WTC11 (cell line): ENCODE results near the gene PSTK. TPM values are rescaled to one million over a fixed set of nuclear protein-coding genes. Genes with fewer than 3 reads are reported as not detected.

Source experiments
- ATAC-seq: fragments of 200-7000 bp; cut with Tn5 transposase; 2 replicates; pipeline ENCODE4 v1.10.0; 2021; ENCODE audit warnings: mild to moderate bottlenecking, moderate library complexity
- CTCF ChIA-PET: fragments of 300-600 bp; sonication (Branson Sonifier 250); formaldehyde crosslinking; loops from one replicate; lab custom pipeline; 2021; ENCODE audit warnings: antibody characterized with exemption; lab: Charles Lee
- POLR2A ChIA-PET: fragments of 350-600 bp; sonication (Branson Sonifier 250); formaldehyde crosslinking; loops from one replicate; lab custom pipeline; 2021; ENCODE audit warnings: antibody characterized with exemption; lab: Charles Lee
- DNase-seq: peaks from one replicate; pipeline ENCODE4 v3.0.0; 2021; ENCODE audit warnings: low spot score
- H3K27ac Mint-ChIP-seq: 2 replicates; pipeline ENCODE4 v1.8.0; 2021; ENCODE audit warnings: mixed read lengths
- H3K27me3 Mint-ChIP-seq: 2 replicates; pipeline ENCODE4 v1.8.0; 2021; ENCODE audit warnings: low read depth, mild to moderate bottlenecking, moderate library complexity, mixed read lengths
- H3K36me3 Mint-ChIP-seq: 2 replicates; pipeline ENCODE4 v1.8.0; 2021; ENCODE audit warnings: mixed read lengths
- H3K4me1 Mint-ChIP-seq: 2 replicates; pipeline ENCODE4 v1.8.0; 2022; ENCODE audit warnings: mixed read lengths
- H3K4me3 Mint-ChIP-seq: 2 replicates; pipeline ENCODE4 v1.8.0; 2021; ENCODE audit warnings: mild to moderate bottlenecking, moderate library complexity, mixed read lengths
- H3K9me3 Mint-ChIP-seq: 2 replicates; pipeline ENCODE4 v1.8.0; 2021; ENCODE audit warnings: mixed read lengths
- ATF3 ChIP-seq: sonication (generic); formaldehyde crosslinking; conservative IDR thresholded peaks from 2 replicates; pipeline ENCODE4 v1.8.1; 2022; ENCODE audit warnings: mild to moderate bottlenecking, missing genetic modification reagents
- CBFB ChIP-seq: sonication (generic); formaldehyde crosslinking; IDR thresholded peaks from 2 replicates; pipeline ENCODE4 v1.8.1; 2022; ENCODE audit warnings: mild to moderate bottlenecking, low read depth, missing genetic modification reagents
- CDX4 ChIP-seq: fragments of 250-450 bp; sonication (Bioruptor Pico); IDR thresholded peaks from 2 replicates; pipeline ENCODE4 v1.9.0; 2021; ENCODE audit warnings: moderate library complexity, mild to moderate bottlenecking, inconsistent platforms, borderline replicate concordance
- CREM ChIP-seq: sonication (generic); formaldehyde crosslinking; IDR thresholded peaks from 2 replicates; pipeline ENCODE4 v1.8.1; 2022; ENCODE audit warnings: mild to moderate bottlenecking, missing genetic modification reagents, moderate library complexity
- E2F1 ChIP-seq: sonication (generic); formaldehyde crosslinking; IDR thresholded peaks from 2 replicates; pipeline ENCODE4 v1.8.0; 2022; ENCODE audit warnings: mild to moderate bottlenecking, missing genetic modification reagents
- ELF4 ChIP-seq: sonication (generic); formaldehyde crosslinking; IDR thresholded peaks from 2 replicates; pipeline ENCODE4 v1.8.1; 2022; ENCODE audit warnings: low read depth, mild to moderate bottlenecking, moderate library complexity, missing genetic modification reagents
- ESRRA ChIP-seq: sonication (generic); formaldehyde crosslinking; IDR thresholded peaks from 2 replicates; pipeline ENCODE4 v1.8.1; 2022; ENCODE audit warnings: mild to moderate bottlenecking, missing genetic modification reagents, borderline replicate concordance
- ETV6 ChIP-seq: sonication (generic); formaldehyde crosslinking; IDR thresholded peaks from 2 replicates; pipeline ENCODE4 v1.8.1; 2022; ENCODE audit warnings: mild to moderate bottlenecking, missing genetic modification reagents
- GABPB1 ChIP-seq: sonication (generic); formaldehyde crosslinking; IDR thresholded peaks from 2 replicates; pipeline ENCODE4 v1.8.1; 2023; ENCODE audit warnings: mild to moderate bottlenecking, missing genetic modification reagents
- GRHL2 ChIP-seq: fragments of 250-450 bp; sonication (Bioruptor Pico); IDR thresholded peaks from 2 replicates; pipeline ENCODE4 v1.8.0; 2022; ENCODE audit warnings: mild to moderate bottlenecking, moderate library complexity; ENCODE audit not compliant: insufficient replicate concordance, severe bottlenecking
- NFE2L1 ChIP-seq: sonication (generic); formaldehyde crosslinking; IDR thresholded peaks from 2 replicates; pipeline ENCODE4 v1.8.1; 2023; ENCODE audit warnings: missing genetic modification reagents
- NFYB ChIP-seq: sonication (generic); formaldehyde crosslinking; conservative IDR thresholded peaks from 2 replicates; pipeline ENCODE4 v1.8.0; 2022; ENCODE audit warnings: low read depth, missing genetic modification reagents
- RELA ChIP-seq: sonication (generic); formaldehyde crosslinking; IDR thresholded peaks from 2 replicates; pipeline ENCODE4 v1.8.1; 2022; ENCODE audit warnings: missing genetic modification reagents, mild to moderate bottlenecking, borderline replicate concordance
- SMAD3 ChIP-seq: sonication (generic); formaldehyde crosslinking; IDR thresholded peaks from 2 replicates; pipeline ENCODE4 v1.8.0; 2022; ENCODE audit warnings: missing genetic modification reagents, mild to moderate bottlenecking, borderline replicate concordance
- TCF7 ChIP-seq: sonication (generic); formaldehyde crosslinking; IDR thresholded peaks from 2 replicates; pipeline ENCODE4 v1.8.0; 2022; ENCODE audit warnings: mild to moderate bottlenecking, low read depth, missing genetic modification reagents, moderate library complexity
- TP53 ChIP-seq: sonication (generic); formaldehyde crosslinking; IDR thresholded peaks from 2 replicates; pipeline ENCODE4 v1.8.1; 2023; ENCODE audit warnings: mild to moderate bottlenecking, missing genetic modification reagents
- ZMAT4 ChIP-seq: fragments of 250-450 bp; sonication (Bioruptor Pico); IDR thresholded peaks from 2 replicates; pipeline ENCODE4 v1.9.0; 2021; ENCODE audit warnings: mild to moderate bottlenecking
- total RNA-seq: library from RNA; stranded (reverse); gene quantifications from 3 replicates; pipeline ENCODE4 v1.2.3, GENCODE V29; 2021

The PSTK gene
- total RNA-seq, 1 experiment from 2014 or later = 4.0 TPM

- POLR2A ChIA-PET = no interaction called here
- peaks cover 13% of the 10 kb centered on the region for H3K36me3 Mint-ChIP-seq
- peaks cover 14% of the 10 kb centered on the region for H3K9me3 Mint-ChIP-seq
Observed at GRCh38 chr10:123018531-123018930, 38.3 kb downstream of the PSTK start.

GRCh38 chr10:123019264-123019663, 39.1 kb downstream of the PSTK start:
- ATAC-seq = no peak
- Mint-ChIP-seq H3K9me3 (peaks cover 14% of the 10 kb centered on the region), H3K36me3 (peaks cover 13% of the 10 kb centered on the region), H3K4me3 (no peak overlapping the region), H3K27ac (no peak overlapping the region), H3K27me3 (peaks cover 75% of the 10 kb centered on the region), H3K4me1 (peaks cover 80% of the 10 kb centered on the region)
- CTCF ChIA-PET = interaction anchor here (1.6 to 3.5 kb wide), 3 partner anchors 8 to 39 kb away, joined by 3 to 23 read pairs (median 12); partner anchors contain the start of gene PSTK
- DNase-seq = no peak
- POLR2A ChIA-PET = no interaction called here
- TF ChIP-seq NFYB (CRISPR knock-in tag) (no peak), SMAD3 (CRISPR knock-in tag) (no peak), CREM (CRISPR knock-in tag) (no peak), ZMAT4 (CRISPR knock-in tag) (no peak)

More at GRCh38 chr10:123018531-123018930, 38.3 kb downstream of the PSTK start:
- ATAC-seq (no peak), DNase-seq (no peak)
- Mint-ChIP-seq H3K27me3 (peaks cover 68% of the 10 kb centered on the region), H3K27ac (no peak overlapping the region), H3K4me3 (peak overlapping the region; percentile 24; the same call in 1 of the 2 replicates), H3K4me1 (peaks cover 78% of the 10 kb centered on the region)
- CTCF ChIA-PET = no interaction called here
- TF ChIP-seq NFE2L1 (CRISPR knock-in tag) (no peak), TP53 (no peak), ESRRA (CRISPR knock-in tag) (no peak)

GRCh38 chr10:123019941-123020703, 39.9 kb downstream of the PSTK start:
- POLR2A ChIA-PET = no interaction called here
- peaks cover 13% of the 10 kb centered on the region for H3K36me3 Mint-ChIP-seq
- no peak for DNase-seq
- H3K4me3 Mint-ChIP-seq = peak overlapping the region; percentile 20
- TF ChIP-seq E2F1 (CRISPR knock-in tag) (no peak), GABPB1 (CRISPR knock-in tag) (peak; percentile 53)
- TF ChIP-seq, all 79 proteins: peak for 1
- no peak overlapping the region for H3K27ac Mint-ChIP-seq
- peaks cover 82% of the 10 kb centered on the region for H3K27me3 Mint-ChIP-seq
- ATAC-seq = peak; percentile 38
- CTCF ChIA-PET = interaction anchor here (1.2 to 3.5 kb wide), 4 partner anchors 8 to 64 kb away, joined by 3 to 23 read pairs (median 8); partner anchors contain the start of gene PSTK
- H3K4me1 Mint-ChIP-seq = peaks cover 73% of the 10 kb centered on the region
- peaks cover 14% of the 10 kb centered on the region for H3K9me3 Mint-ChIP-seq

- peaks cover 65% of the 10 kb centered on the region for H3K4me1 Mint-ChIP-seq
- H3K4me3 Mint-ChIP-seq = no peak overlapping the region; the same call in 1 of the 2 replicates
- ChIA-PET POLR2A (no interaction called here), CTCF (interaction anchor here (1.0 to 3.5 kb wide), 10 partner anchors 9 to 112 kb away, joined by 3 to 23 read pairs (median 8); partner anchors contain the start of gene PSTK)
- peaks cover 7% of the 10 kb centered on the region for H3K36me3 Mint-ChIP-seq
- ATAC-seq = no peak
- peaks cover 8% of the 10 kb centered on the region for H3K9me3 Mint-ChIP-seq
- H3K27me3 Mint-ChIP-seq = peaks cover 68% of the 10 kb centered on the region
- no peak for DNase-seq
- H3K27ac Mint-ChIP-seq = no peak overlapping the region
- TF ChIP-seq RELA (CRISPR knock-in tag) (no peak), GRHL2 (CRISPR knock-in tag) (no peak)
Observed at GRCh38 chr10:123021517-123021916, 41.3 kb downstream of the PSTK start.

- POLR2A ChIA-PET = no interaction called here
Observed at GRCh38 chr10:123024540-123024939, 44.3 kb downstream of the PSTK start.

More at GRCh38 chr10:123024540-123024939, 44.3 kb downstream of the PSTK start:
- H3K27ac Mint-ChIP-seq = no peak overlapping the region
- DNase-seq (no peak), ATAC-seq (no peak)
- H3K36me3 Mint-ChIP-seq = no peaks in the 10 kb centered on the region; the same call in 1 of the 2 replicates
- TF ChIP-seq CBFB (CRISPR knock-in tag) (no peak), ELF4 (CRISPR knock-in tag) (no peak), RELA (CRISPR knock-in tag) (no peak), ATF3 (CRISPR knock-in tag) (no peak), TCF7 (no peak), E2F1 (CRISPR knock-in tag) (no peak), ETV6 (CRISPR knock-in tag) (no peak), GRHL2 (CRISPR knock-in tag) (no peak), CDX4 (CRISPR knock-in tag) (no peak)
- H3K27me3 Mint-ChIP-seq = peaks cover 52% of the 10 kb centered on the region
- H3K4me1 Mint-ChIP-seq = peaks cover 54% of the 10 kb centered on the region
- H3K4me3 Mint-ChIP-seq = no peak overlapping the region
- H3K9me3 Mint-ChIP-seq = no peaks in the 10 kb centered on the region
- CTCF ChIA-PET = no interaction called here
